IMR-90 (cell line): Measurements from ENCODE around the gene GDI2. TPM values are rescaled to one million over a fixed set of nuclear protein-coding genes. Genes with fewer than 3 reads are reported as not detected.

Experiments used
- ATAC-seq: fragments of 200-7000 bp; cut with Tn5 transposase; 2 replicates; pipeline ENCODE4 v1.9.1; 2020; ENCODE audit warnings: low read depth, mild to moderate bottlenecking, moderate library complexity
- BruUV-seq: library from RNA; stranded (reverse); fragments of 400-500 nt; replicated peaks from 2 replicates; lab custom pipeline; 2021; lab: Mats Ljungman, UMichigan
- CTCF ChIA-PET: fragments of 300-600 bp; formaldehyde crosslinking; extraction: SDS; loops from one replicate; lab custom pipeline; 2021; ENCODE audit warnings: antibody characterized with exemption; lab: Yijun Ruan, JAX
- POLR2A ChIA-PET: fragments of 300-600 bp; sonication (Branson Sonifier 250); formaldehyde crosslinking; loops from one replicate; lab custom pipeline; 2022; ENCODE audit warnings: antibody characterized with exemption; ENCODE audit not compliant: unreplicated experiment; lab: Charles Lee
- DNase-seq: peaks from one replicate; pipeline ENCODE4 v3.0.0; 2013
- H2AFZ ChIP-seq: replicated peaks from 2 replicates; pipeline ENCODE3; 2013; ENCODE audit warnings: low read length, mild to moderate bottlenecking; ENCODE audit not compliant: poor library complexity
- H2AK5ac ChIP-seq: 2 replicates; pipeline ENCODE4 v1.6.1; 2013; ENCODE audit warnings: low read depth, low read length, inconsistent platforms
- H2AK9ac ChIP-seq: replicated peaks from 2 replicates; pipeline ENCODE3; 2013; ENCODE audit warnings: mild to moderate bottlenecking, low read depth, low read length, moderate library complexity; ENCODE audit not compliant: poor library complexity
- H2BK120ac ChIP-seq: 2 replicates; pipeline ENCODE4 v1.6.1; 2013; ENCODE audit warnings: low read depth, low read length, inconsistent platforms
- H2BK15ac ChIP-seq: 3 replicates; pipeline ENCODE4 v1.6.1; 2013; ENCODE audit warnings: low read depth, low read length, inconsistent platforms
- H2BK20ac ChIP-seq: 2 replicates; pipeline ENCODE4 v1.6.1; 2013; ENCODE audit warnings: low read depth, mild to moderate bottlenecking, inconsistent platforms, low read length, moderate library complexity
- H2BK5ac ChIP-seq: 2 replicates; pipeline ENCODE4 v1.6.1; 2013; ENCODE audit warnings: mild to moderate bottlenecking, low read depth, low read length, inconsistent platforms; ENCODE audit not compliant: poor library complexity, severe bottlenecking
- H3K14ac ChIP-seq: replicated peaks from 2 replicates; pipeline ENCODE4 v1.6.1; 2013; ENCODE audit warnings: low read depth, low read length, inconsistent platforms
- H3K18ac ChIP-seq: 2 replicates; pipeline ENCODE4 v1.6.1; 2013; ENCODE audit warnings: low read depth, low read length, control low read depth
- H3K23ac ChIP-seq: 2 replicates; pipeline ENCODE4 v1.6.1; 2013; ENCODE audit warnings: low read depth, low read length, inconsistent platforms
- H3K27ac ChIP-seq: 2 replicates; pipeline ENCODE4 v1.5.1; 2013; ENCODE audit warnings: mild to moderate bottlenecking, control low read depth, low read length; ENCODE audit not compliant: insufficient read depth
- H3K27me3 ChIP-seq: 2 replicates; pipeline ENCODE4 v1.6.1; 2013; ENCODE audit warnings: low read length; ENCODE audit not compliant: control insufficient read depth, insufficient read depth
- H3K36me3 ChIP-seq: 2 replicates; pipeline ENCODE4 v1.6.1; 2013; ENCODE audit warnings: low read length, mixed read lengths; ENCODE audit not compliant: control insufficient read depth, insufficient read depth
- H3K4ac ChIP-seq: 2 replicates; pipeline ENCODE4 v1.6.1; 2013; ENCODE audit warnings: low read depth, low read length, inconsistent platforms
- H3K4me1 ChIP-seq: 2 replicates; pipeline ENCODE4 v1.6.1; 2013; ENCODE audit warnings: low read length, mixed read lengths; ENCODE audit not compliant: control insufficient read depth, insufficient read depth
- H3K4me2 ChIP-seq: 2 replicates; pipeline ENCODE4 v1.6.1; 2013; ENCODE audit warnings: low read depth, mild to moderate bottlenecking, control low read depth, low read length, moderate library complexity
- H3K4me3 ChIP-seq: 2 replicates; pipeline ENCODE4 v1.5.1; 2013; ENCODE audit warnings: low read depth, mild to moderate bottlenecking, control low read depth, low read length, moderate library complexity; ENCODE audit not compliant: insufficient read depth
- H3K56ac ChIP-seq: 2 replicates; pipeline ENCODE4 v1.6.1; 2013; ENCODE audit warnings: low read length, inconsistent platforms; ENCODE audit not compliant: insufficient read depth; ENCODE audit errors: extremely low read depth
- H3K79me1 ChIP-seq, 2 experiments: 2 replicates each; pipeline ENCODE4 v1.6.1; 2013; ENCODE audit warnings: low read length in 2 of 2, inconsistent platforms in 1 of 2, low read depth in 1 of 2
- H3K9ac ChIP-seq: 2 replicates; pipeline ENCODE4 v1.6.1; 2013; ENCODE audit warnings: low read depth, low read length, control low read depth
- H3K9me1 ChIP-seq: 2 replicates; pipeline ENCODE4 v1.6.1; 2013; ENCODE audit warnings: low read length, inconsistent platforms; ENCODE audit not compliant: insufficient read depth
- H3K9me3 ChIP-seq: 2 replicates; pipeline ENCODE4 v1.6.1; 2013; ENCODE audit warnings: low read length; ENCODE audit not compliant: control insufficient read depth, insufficient read depth
- H4K20me1 ChIP-seq: 2 replicates; pipeline ENCODE4 v1.6.1; 2013; ENCODE audit warnings: low read length, inconsistent platforms; ENCODE audit not compliant: insufficient read depth
- H4K5ac ChIP-seq: 2 replicates; pipeline ENCODE4 v1.6.1; 2013; ENCODE audit warnings: mild to moderate bottlenecking, low read depth, low read length, control low read depth
- H4K8ac ChIP-seq, 2 experiments: 2 replicates each; pipeline ENCODE4 v1.6.1; 2013; ENCODE audit warnings: low read depth in 2 of 2, low read length in 2 of 2, control low read depth in 1 of 2, inconsistent platforms in 1 of 2
- H4K91ac ChIP-seq: 2 replicates; pipeline ENCODE4 v1.6.1; 2013; ENCODE audit warnings: low read depth, low read length, inconsistent platforms; ENCODE audit not compliant: insufficient read depth
- CHD1 ChIP-seq: IDR thresholded peaks from 2 replicates; pipeline ENCODE4 v1.6.1; 2012; ENCODE audit warnings: low read depth, low read length, improper control_type of control experiment
- MXI1 ChIP-seq: IDR thresholded peaks from 2 replicates; pipeline ENCODE4 v1.6.1; 2012; ENCODE audit warnings: low read depth, mild to moderate bottlenecking, low read length, moderate library complexity, borderline replicate concordance
- WGBS, 2 experiments: methylation state at CpG; one replicate each; pipeline versions ENCODE4 v1.1.5 to v1.1.7; 2013; ENCODE audit warnings: missing lambda C conversion rate in 2 of 2; ENCODE audit not compliant: insufficient read length in 1 of 2; ENCODE audit errors: extremely low coverage in 2 of 2; 5-methylcytosine and 5-hydroxymethylcytosine counted together
- dilution Hi-C: fragments of 300-500 bp; cut with HindIII; formaldehyde crosslinking; loops from one replicate; pipeline ENCODE4 v1.14.3; 2018; ENCODE audit warnings: low sequenced_read_pairs; ENCODE audit not compliant: unreplicated experiment
- in situ Hi-C: fragments of 300-500 bp; cut with MboI; formaldehyde crosslinking; loops from 3 replicates; pipeline ENCODE4 v1.14.3; 2019; ENCODE audit warnings: low sequenced_read_pairs, inconsistent platforms, mixed read lengths
- intact Hi-C: fragments of 100-400 bp; cut with micrococcal nuclease; formaldehyde crosslinking; loops from 2 replicates; pipeline ENCODE4 v1.10.0; 2022
- polyA plus RNA-seq, 3 experiments: library from polyadenylated mRNA; depleted of rRNA; stranded (reverse); fragments of >200 nt; gene quantifications; 2 replicates each; pipeline ENCODE4 v1.2.3, GENCODE V29; 2012; ENCODE audit warnings: low replicate concordance in 1 of 3
- total RNA-seq: library from RNA; depleted of rRNA; stranded (reverse); fragments of >200 nt; gene quantifications from 2 replicates; pipeline ENCODE4 v1.2.3, GENCODE V29; 2012

Gene GDI2
- total and polyA plus RNA-seq, 2 of the 4 experiments (the other 2 are of a cell fraction) = 171 to 396 TPM

DNA sequence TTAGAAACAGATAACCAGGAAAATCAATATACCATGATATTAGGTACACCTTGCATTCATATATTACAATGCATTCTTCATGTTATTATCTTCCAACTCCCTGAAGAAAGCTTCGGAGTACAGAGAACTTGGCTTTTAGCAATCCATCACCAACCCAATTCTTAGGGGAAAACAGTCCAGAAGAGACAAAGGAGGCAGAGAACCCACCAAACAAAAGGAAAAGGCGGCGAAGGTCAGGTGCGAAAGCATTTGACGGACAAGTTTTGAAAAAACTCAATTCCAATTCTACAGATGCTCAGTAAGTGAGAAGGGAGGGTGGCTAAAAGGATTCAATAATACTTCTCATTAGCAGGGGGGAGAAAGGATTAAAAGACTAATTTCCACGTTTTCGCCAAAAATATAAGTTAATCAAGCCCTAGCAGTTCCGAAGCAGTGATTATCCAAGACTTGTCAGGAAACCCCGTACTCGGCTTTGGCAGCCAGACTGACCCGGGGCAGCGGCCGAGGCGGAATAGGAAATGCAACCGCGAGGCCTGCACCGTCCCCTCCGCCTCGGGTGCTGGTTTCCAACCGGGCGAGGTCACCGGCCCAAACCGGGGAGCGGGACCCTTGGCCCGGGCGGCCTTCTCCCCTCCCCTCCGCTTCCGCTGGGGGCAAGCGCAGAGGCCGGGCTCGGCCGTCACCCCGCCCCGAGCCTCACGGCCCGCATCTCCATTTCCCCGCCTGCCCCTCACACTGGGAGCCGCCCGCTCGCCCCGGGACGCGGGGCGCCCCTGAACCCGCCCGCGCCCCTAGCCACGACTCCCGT is 747 bp downstream of the GDI2 start:
- Histone ChIP-seq H3K9me3 (no peaks in the 10 kb centered on the region), H4K20me1 (peaks cover 50% of the 10 kb centered on the region), H2BK120ac (peak overlapping the region; percentile 9), H3K4ac (peak overlapping the region; percentile 100), H3K27ac (peak overlapping the region; percentile 99), H2AFZ (peak overlapping the region; percentile 97), H3K79me1 (peaks cover 13 to 28% of the 10 kb centered on the region in 2 experiments), H3K18ac (no peak overlapping the region), H2AK9ac (peak overlapping the region; percentile 99), H3K27me3 (no peaks in the 10 kb centered on the region), H3K4me3 (peak overlapping the region; percentile 81), H2BK20ac (no peak overlapping the region), H3K36me3 (peaks cover 2% of the 10 kb centered on the region; the same call in 1 of the 2 replicates), H3K9me1 (peaks cover 7% of the 10 kb centered on the region; the same call in 1 of the 2 replicates), H3K14ac (peak overlapping the region; percentile 99), H2AK5ac (peak overlapping the region; percentile 100; the same call in 1 of the 2 replicates), H2BK5ac (peak overlapping the region; percentile 97), H3K4me1 (peaks cover 8% of the 10 kb centered on the region), H4K8ac (peak overlapping the region; percentile 28 to 99; a peak in 3 of 4 replicates), H3K4me2 (peak overlapping the region; percentile 95), H3K9ac (peak overlapping the region; percentile 99), H4K5ac (no peak overlapping the region; the same call in 1 of the 2 replicates), H3K56ac (peak overlapping the region; percentile 94), H2BK15ac (no peak overlapping the region), H4K91ac (peak overlapping the region; percentile 99; the same call in 1 of the 2 replicates), H3K23ac (peak overlapping the region; percentile 97)
- DNase-seq (no peak), ATAC-seq (peak; percentile 36)
- ChIA-PET CTCF (interaction anchor here (0.6 kb wide), 1 partner anchor 20 kb away, joined by 3 read pairs; no protein-coding TSS in a partner anchor), POLR2A (interaction anchor here (0.6 kb wide), 1 partner anchor 320 kb away, joined by 12 read pairs; no protein-coding TSS in a partner anchor)
- TF ChIP-seq CHD1 (peak; percentile 71; the same call in 1 of the 2 replicates), MXI1 (no peak)
- dilution Hi-C loops (no loop called here), in situ Hi-C loops (no loop called here), intact Hi-C loops (loop anchor here (1.0 to 5.0 kb wide), 3 partner anchors 61 to 125 kb away; partner anchors contain the start of gene ANKRD16)
- 0% methylated on average over 18 of the region's 49 CpGs; no CpG with 5 or more reads in 1 of the 2 experiments for WGBS, 2 experiments
- BruUV-seq = no TSS peak
